Omental fat pad (tissue), 4 donors: ENCODE results near the gene PROSER3. TPM values are rescaled to one million over a fixed set of nuclear protein-coding genes. Genes with fewer than 3 reads are reported as not detected.

Experiments used
- ATAC-seq: fragments of 150-250 bp; one replicate; pipeline ENCODE4 v1.9.1; 2016; ENCODE audit warnings: mild to moderate bottlenecking, moderate library complexity; ENCODE audit not compliant: low FRiP score
- DNase-seq: peaks from one replicate; pipeline ENCODE4 v3.0.0-alpha.2; 2019; ENCODE audit warnings: low spot score
- CTCF ChIP-seq, 3 donors: fragments of 450-650 bp; IDR thresholded peaks; one replicate each; pipeline ENCODE4 v1.5.1; 2016 to 2017; ENCODE audit warnings: antibody characterized with exemption in 3 of 3, mild to moderate bottlenecking in 3 of 3, moderate library complexity in 2 of 3
- total RNA-seq, 4 donors: library from RNA; depleted of rRNA; stranded (reverse); fragments of >200 nt; gene quantifications; one replicate each; pipeline ENCODE4 v1.1.0, GENCODE V29; 2016

Gene PROSER3
- total RNA-seq, 4 donors from 2014 or later: 3.7 to 7.5 (median 5.3) TPM

DNA sequence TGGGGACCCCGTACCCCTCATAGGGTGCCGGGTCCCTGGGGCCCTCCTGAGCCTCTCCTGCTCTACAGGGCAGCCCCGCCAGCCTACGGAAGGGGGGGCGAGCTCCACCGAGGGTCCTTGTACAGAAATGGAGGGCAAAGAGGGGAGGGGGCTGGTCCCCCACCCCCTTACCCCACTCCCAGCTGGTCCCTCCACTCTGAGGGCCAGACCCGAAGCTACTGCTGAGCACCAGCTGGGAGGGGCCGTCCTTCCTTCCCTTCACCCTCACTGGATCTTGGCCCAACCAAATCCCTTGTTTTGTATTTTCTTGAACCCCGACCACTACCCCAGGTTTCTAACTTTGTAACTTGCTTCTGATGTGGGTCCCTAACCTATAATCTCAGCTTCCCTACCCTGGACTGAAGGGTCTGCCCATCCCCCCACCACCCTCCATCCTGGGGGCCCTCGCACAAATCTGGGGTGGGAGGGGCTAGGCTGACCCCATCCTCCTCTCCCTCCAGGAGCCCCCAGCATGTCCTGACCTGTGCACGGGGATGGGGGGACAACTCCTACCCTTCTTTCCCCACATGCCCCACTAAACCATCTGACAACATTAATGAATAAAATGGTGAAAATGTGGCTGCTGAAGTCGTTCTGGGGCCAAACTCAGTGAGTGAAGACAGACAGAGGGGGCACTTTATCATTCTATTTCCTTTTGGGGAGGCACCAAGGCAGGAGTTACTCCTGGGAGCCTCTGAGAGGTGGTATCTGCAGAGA is 30.4 kb downstream of the PROSER3 start:
- DNase-seq: no peak
- no peak for TF ChIP-seq CTCF (IDR thresholded peaks at IDR 0.05)
- ATAC-seq: no peak

- ATAC-seq: no peak
- no peak for TF ChIP-seq CTCF (IDR thresholded peaks at IDR 0.05)
- DNase-seq: no peak
These were observed 31.4 kb downstream of the PROSER3 start for GRCh38 chr19:35789195-35789977.

- DNase-seq (no peak), ATAC-seq (no peak)
- no peak for TF ChIP-seq CTCF (IDR thresholded peaks at IDR 0.05)
These were observed 32.3 kb downstream of the PROSER3 start for GRCh38 chr19:35789978-35790944.

DNA sequence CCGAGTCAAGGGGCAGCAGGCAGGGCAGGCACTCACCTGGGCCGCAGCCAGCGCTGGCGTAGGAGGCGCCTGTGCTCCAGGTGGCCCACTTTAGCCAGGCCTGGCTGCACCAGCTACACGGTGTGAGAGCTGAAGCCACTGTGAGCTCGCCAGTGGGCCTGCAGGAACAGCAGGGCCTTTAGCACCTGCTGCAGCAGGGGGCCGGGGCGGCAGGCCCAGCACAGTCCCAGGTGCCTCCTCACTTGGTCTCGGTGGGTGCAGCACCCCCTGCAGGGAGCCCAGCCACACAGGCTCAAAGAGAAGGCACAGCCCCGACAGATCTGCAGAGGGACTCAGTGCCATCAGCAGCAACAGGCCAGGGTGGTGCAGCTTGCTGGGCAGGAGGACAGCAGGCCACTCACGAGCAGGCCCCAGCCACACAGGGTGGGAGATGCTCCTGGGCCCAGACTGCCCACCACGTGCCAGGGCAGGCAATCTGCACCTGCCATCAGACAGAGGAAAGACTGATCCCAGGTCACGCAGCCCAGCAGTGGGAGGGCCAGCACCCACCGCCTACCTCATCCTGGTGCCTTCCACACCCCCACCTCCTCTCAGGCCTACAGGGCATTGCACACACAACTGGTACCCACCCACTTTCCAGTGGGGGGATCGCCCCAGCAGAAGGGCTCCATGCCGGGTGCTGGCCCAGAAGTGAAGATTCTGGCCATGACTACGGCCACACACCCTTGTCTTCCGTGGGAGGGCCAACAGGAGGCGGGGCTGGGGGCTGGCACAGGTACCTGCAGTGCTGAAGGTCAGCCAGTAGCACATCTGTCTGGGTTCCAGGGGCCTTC is 33.2 kb downstream of the PROSER3 start:
- DNase-seq (no peak), ATAC-seq (no peak)
- TF ChIP-seq CTCF (IDR thresholded peaks at IDR 0.05): no peak

- DNase-seq (no peak), ATAC-seq (no peak)
- no peak for TF ChIP-seq CTCF (IDR thresholded peaks at IDR 0.05)
These were observed 33.9 kb downstream of the PROSER3 start for GRCh38 chr19:35791814-35792279.

- no peak for DNase-seq
- no peak for ATAC-seq
- no peak for TF ChIP-seq CTCF (IDR thresholded peaks at IDR 0.05)
These were observed 34.3 kb downstream of the PROSER3 start for GRCh38 chr19:35792312-35792711.
